GM13977 (cell line): ENCODE data around the gene TIMM22.

Experiments
- DNase-seq: peaks from one replicate; pipeline ENCODE4 v3.0.0; 2012; ENCODE audit warnings: low spot score
- CTCF ChIP-seq: IDR thresholded peaks from 2 replicates; pipeline ENCODE4 v1.5.1; 2012; ENCODE audit warnings: mild to moderate bottlenecking, control low read depth; ENCODE audit not compliant: insufficient read depth; ENCODE audit errors: extremely low read depth, missing control alignments
- in situ Hi-C: fragments of 300-500 bp; cut with MboI; formaldehyde crosslinking; loops from one replicate; pipeline ENCODE4 v1.12.0; 2022; ENCODE audit warnings: low sequenced_read_pairs, low pct_unique_long_range_greater_than_20kb, mixed read lengths, inconsistent platforms; ENCODE audit not compliant: unreplicated experiment

The TIMM22 gene

DNA sequence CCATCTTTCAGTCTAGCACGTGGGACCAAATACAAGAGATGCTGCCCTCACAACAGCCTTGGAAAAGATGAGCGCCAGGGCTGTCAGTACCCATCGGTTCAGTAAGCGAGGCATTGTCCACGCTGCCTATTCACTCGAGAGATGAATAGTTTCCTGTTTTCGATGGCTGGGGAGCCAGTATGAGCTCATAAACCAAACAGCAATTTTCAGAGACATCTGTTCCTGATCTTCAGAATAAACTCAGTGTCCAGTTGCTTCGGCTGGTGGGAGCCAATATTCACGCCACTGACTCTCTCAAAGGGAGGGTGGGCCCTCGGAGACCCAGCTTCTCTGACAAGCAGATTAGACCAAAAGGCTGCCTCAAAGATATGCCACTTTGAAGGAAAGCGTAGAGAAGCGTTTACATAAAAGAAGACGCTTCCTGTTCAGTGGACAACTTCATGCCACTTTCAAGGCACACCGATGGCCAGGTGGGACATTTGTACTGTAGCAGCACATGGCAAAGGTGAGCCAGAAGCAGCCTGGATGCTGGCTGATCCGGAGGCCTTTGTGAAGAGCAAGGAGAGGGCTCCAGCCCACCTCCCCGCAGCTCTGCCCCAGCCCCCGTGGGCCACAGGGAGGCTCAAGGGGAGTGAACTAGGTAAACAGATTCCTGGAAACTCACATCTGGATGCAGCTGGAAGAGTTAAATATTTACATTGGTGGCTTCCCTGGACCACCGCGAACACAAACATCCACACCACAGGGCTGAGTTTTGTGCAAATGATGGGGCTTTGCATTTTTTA lies 6.0 kb downstream of the TIMM22 start:
- TF ChIP-seq CTCF: no peak
- in situ Hi-C loops: no loop called here
- no peak for DNase-seq

DNA sequence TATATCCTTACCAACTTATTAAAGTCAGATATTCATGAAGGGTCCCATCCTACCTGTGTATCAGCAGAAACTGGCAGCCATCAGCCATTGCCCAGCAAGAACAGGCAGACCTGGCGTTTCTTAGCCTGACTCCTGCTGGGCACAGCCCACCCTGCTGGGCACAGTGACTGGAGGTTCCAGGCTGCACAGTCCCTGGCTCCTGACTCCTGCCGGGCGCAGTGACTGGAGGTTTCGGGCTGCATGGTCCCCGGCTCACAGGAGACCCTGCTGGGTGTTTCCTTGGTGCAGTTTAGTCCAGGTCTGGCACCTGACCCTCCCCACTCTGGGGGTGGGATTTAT lies 6.7 kb downstream of the TIMM22 start:
- in situ Hi-C loops: no loop called here
- no peak for TF ChIP-seq CTCF
- no peak for DNase-seq

GRCh38 chr17:1003972-1004768 lies 7.2 kb downstream of the TIMM22 start:
- in situ Hi-C loops: no loop called here
- TF ChIP-seq CTCF: no peak
- DNase-seq: no peak

- no peak for TF ChIP-seq CTCF
- DNase-seq: no peak
- in situ Hi-C loops: no loop called here
Measured at GRCh38 chr17:1004769-1005295, 7.9 kb downstream of the TIMM22 start.

GRCh38 chr17:1005361-1005946 lies 8.5 kb downstream of the TIMM22 start:
- DNase-seq: no peak
- no peak for TF ChIP-seq CTCF
- in situ Hi-C loops: no loop called here

DNA sequence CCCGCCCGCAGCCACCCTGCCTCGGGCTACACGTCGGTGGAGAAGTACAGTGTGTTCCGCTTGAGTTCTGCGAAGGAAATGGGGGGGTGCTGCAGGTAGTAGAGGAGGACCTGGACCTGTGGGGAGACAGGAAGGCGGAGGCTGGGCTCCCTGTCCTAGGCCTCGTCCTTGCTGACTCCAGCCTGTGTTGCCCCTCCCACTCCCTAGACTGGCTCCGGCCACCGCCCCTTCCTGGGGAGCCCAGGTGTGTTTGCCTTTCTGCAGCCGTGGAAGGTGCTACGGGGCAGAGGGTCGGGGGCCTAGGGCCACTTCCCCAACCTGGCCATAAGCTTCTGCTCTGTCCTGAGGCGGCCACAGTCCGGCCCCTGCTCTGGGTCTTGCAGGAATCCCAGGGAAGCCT lies 9.1 kb downstream of the TIMM22 start:
- DNase-seq: no peak
- in situ Hi-C loops: no loop called here
- TF ChIP-seq CTCF: no peak
